ENCODE data around the gene STIP1.

DNA sequence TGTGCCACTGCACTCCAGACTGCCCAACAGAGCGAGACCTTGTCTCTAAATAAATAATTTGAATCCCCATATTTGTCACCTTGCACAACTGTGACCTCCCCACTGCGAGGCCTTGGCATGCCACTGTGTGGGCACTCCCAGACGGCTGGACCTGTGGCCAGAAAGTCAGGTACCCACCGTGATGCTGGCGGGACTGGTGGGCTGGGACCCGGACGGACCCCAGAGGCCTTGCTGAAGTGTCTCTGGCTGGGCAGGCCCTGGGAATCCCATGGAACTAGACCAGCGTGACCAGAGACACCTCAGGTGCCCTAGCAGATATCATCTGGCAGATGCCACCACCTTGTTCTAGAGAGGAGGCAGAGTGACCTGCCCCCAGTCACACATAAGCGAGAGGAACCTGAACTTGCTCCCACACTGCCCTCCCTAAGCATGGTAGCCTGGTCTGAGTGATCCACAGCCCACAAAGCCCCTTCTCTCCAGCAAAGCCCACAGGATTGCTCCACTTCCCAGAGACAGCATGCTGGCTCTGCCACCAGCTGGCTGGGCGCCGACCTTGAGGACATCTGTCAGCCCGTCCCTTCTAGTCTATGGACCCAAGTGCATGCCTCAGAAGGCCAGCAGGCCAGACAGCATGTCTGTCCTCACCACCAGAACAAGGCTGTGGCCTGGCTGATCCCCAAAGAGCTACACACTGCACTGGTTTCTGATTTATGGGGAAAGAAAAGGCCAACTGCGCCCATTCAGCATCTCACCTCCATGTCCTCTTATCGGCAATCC is 29.5 kb upstream of the STIP1 start:
- TF ChIP-seq, protein P1, sequence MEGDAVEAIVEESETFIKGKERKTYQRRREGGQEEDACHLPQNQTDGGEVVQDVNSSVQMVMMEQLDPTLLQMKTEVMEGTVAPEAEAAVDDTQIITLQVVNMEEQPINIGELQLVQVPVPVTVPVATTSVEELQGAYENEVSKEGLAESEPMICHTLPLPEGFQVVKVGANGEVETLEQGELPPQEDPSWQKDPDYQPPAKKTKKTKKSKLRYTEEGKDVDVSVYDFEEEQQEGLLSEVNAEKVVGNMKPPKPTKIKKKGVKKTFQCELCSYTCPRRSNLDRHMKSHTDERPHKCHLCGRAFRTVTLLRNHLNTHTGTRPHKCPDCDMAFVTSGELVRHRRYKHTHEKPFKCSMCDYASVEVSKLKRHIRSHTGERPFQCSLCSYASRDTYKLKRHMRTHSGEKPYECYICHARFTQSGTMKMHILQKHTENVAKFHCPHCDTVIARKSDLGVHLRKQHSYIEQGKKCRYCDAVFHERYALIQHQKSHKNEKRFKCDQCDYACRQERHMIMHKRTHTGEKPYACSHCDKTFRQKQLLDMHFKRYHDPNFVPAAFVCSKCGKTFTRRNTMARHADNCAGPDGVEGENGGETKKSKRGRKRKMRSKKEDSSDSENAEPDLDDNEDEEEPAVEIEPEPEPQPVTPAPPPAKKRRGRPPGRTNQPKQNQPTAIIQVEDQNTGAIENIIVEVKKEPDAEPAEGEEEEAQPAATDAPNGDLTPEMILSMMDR (IDR thresholded peaks at IDR 0.05) = no peak
- TF ChIP-seq POLR2A (IDR thresholded peaks at IDR 0.05) (no peak), POLR2AphosphoS5 (IDR thresholded peaks at IDR 0.05) (no peak)
